HEK293 (cell line): ENCODE results near the gene MRPS18A.

ENCODE experiments used
- CTCF ChIA-PET: fragments of 350-600 bp; formaldehyde crosslinking; extraction: SDS; loops from one replicate; lab custom pipeline; 2021; ENCODE audit warnings: antibody characterized with exemption; lab: Yijun Ruan, JAX
- POLR2A ChIA-PET: fragments of 300-600 bp; formaldehyde crosslinking; extraction: SDS; loops from one replicate; lab custom pipeline; 2020; ENCODE audit warnings: antibody characterized with exemption, inconsistent platforms; lab: Yijun Ruan, JAX
- H3K27ac ChIP-seq: fragments of 200-500 bp; sonication (Bioruptor generic); 2 replicates; pipeline ENCODE4 v1.5.1; 2014; ENCODE audit warnings: low read depth, low read length, control low read depth, inconsistent platforms; ENCODE audit errors: extremely low read depth
- H3K36me3 ChIP-seq, 2 experiments: fragments of 200-500 bp in 1 of 2; sonication (Bioruptor generic) in 1 of 2; 1 replicate in 1 of 2; 2 replicates in 1 of 2; pipeline ENCODE4 v1.5.1; 2014 to 2017; ENCODE audit warnings: inconsistent platforms in 2 of 2, low read length in 2 of 2; ENCODE audit not compliant: control insufficient read depth in 2 of 2, insufficient read depth in 1 of 2
- H3K4me1 ChIP-seq: fragments of 200-500 bp; sonication (Bioruptor generic); 2 replicates; pipeline ENCODE4 v1.5.1; 2014; ENCODE audit warnings: mild to moderate bottlenecking, low read length, inconsistent platforms; ENCODE audit not compliant: control insufficient read depth, insufficient read depth
- H3K4me3 ChIP-seq: 2 replicates; pipeline ENCODE4 v1.5.1; 2011; ENCODE audit warnings: low read depth, mild to moderate bottlenecking, control low read depth, low read length, moderate library complexity
- H3K9me3 ChIP-seq: fragments of 200-500 bp; sonication (Bioruptor generic); 2 replicates; pipeline ENCODE4 v1.5.1; 2014; ENCODE audit warnings: low read depth, low read length, inconsistent platforms; ENCODE audit not compliant: control insufficient read depth, insufficient read depth
- ZNF341 ChIP-seq: fragments of 450-650 bp; formaldehyde crosslinking; IDR thresholded peaks from 2 replicates; pipeline ENCODE4; 2016; ENCODE audit warnings: low read depth, missing biosample characterization, missing genetic modification characterization

Gene MRPS18A

GRCh38 chr6:43621836-43622180 lies 65.8 kb downstream of the MRPS18A start:
- Histone ChIP-seq H3K4me3 (no peak overlapping the region), H3K4me1 (no peaks in the 10 kb centered on the region), H3K36me3 (peaks cover 25 to 76% of the 10 kb centered on the region in 2 experiments), H3K9me3 (no peaks in the 10 kb centered on the region), H3K27ac (no peak overlapping the region)
- ChIA-PET CTCF (interaction anchor here (1.2 kb wide), 1 partner anchor 13 kb away, joined by 3 read pairs; no protein-coding TSS in a partner anchor), POLR2A (no interaction called here)
- no peak for TF ChIP-seq ZNF341 (tag by site-specific recombination)
